Lung (tissue), 12 donors: ENCODE data around the gene STK40. TPM values are rescaled to one million over a fixed set of nuclear protein-coding genes. Genes with fewer than 3 reads are reported as not detected.

Source experiments
- ATAC-seq: fragments of 200-7000 bp; cut with Tn5 transposase; one replicate; pipeline ENCODE4 v1.9.1; 2020; ENCODE audit warnings: moderate number of reproducible peaks; ENCODE audit not compliant: insufficient read depth, low FRiP score
- DNase-seq, 3 donors: peaks; one replicate each; pipeline ENCODE4 v3.0.0-alpha.2; 2013 to 2017
- H3K27ac ChIP-seq, 2 donors: one replicate each; pipeline ENCODE4 v1.5.1; 2013; ENCODE audit warnings: mild to moderate bottlenecking in 2 of 2, moderate library complexity in 2 of 2, control low read depth in 1 of 2, inconsistent platforms in 1 of 2, low read depth in 1 of 2, low read length in 1 of 2
- H3K27me3 ChIP-seq, 3 donors: one replicate each; pipeline ENCODE4 v1.5.1; 2013; ENCODE audit warnings: low read length in 2 of 3; ENCODE audit not compliant: control insufficient read depth in 3 of 3, insufficient read depth in 3 of 3
- H3K36me3 ChIP-seq, 4 donors: one replicate each; pipeline ENCODE4 v1.5.1; 2013; ENCODE audit warnings: low read length in 4 of 4, mild to moderate bottlenecking in 1 of 4, moderate library complexity in 1 of 4; ENCODE audit not compliant: control insufficient read depth in 4 of 4, insufficient read depth in 4 of 4
- H3K4me1 ChIP-seq, 5 donors: one replicate each; pipeline ENCODE4 v1.5.1; 2013; ENCODE audit warnings: low read length in 5 of 5, mild to moderate bottlenecking in 2 of 5, moderate library complexity in 1 of 5; ENCODE audit not compliant: control insufficient read depth in 5 of 5, insufficient read depth in 5 of 5
- H3K4me3 ChIP-seq: one replicate; pipeline ENCODE4 v1.5.1; 2013; ENCODE audit warnings: mild to moderate bottlenecking, control low read depth, moderate library complexity
- H3K9ac ChIP-seq, 2 donors: one replicate each; pipeline ENCODE4 v1.5.1; 2013; ENCODE audit warnings: low read length in 2 of 2, control low read depth in 1 of 2; ENCODE audit not compliant: insufficient read depth in 1 of 2
- H3K9me3 ChIP-seq, 4 donors: one replicate each; pipeline ENCODE4 v1.5.1; 2013; ENCODE audit warnings: low read length in 3 of 4, mild to moderate bottlenecking in 1 of 4, moderate library complexity in 1 of 4; ENCODE audit not compliant: control insufficient read depth in 4 of 4, insufficient read depth in 3 of 4
- WGBS, 2 donors: extraction: QIAGEN DNeasy Blood & Tissue Kit; methylation state at CpG; one replicate each; pipeline ENCODE4 v1.1.7; 2013; 5-methylcytosine and 5-hydroxymethylcytosine counted together
- polyA plus RNA-seq, 2 donors: library from polyadenylated mRNA; stranded (reverse); fragments of 200-250 nt; gene quantifications; one replicate each; pipeline ENCODE4 v1.2.1, GENCODE V29; 2013
- total RNA-seq, 2 donors: library from RNA; depleted of rRNA in 1 of 2; stranded (reverse); fragments of >200 nt in 1 of 2; gene quantifications; one replicate each; pipeline ENCODE4 v1.2.1, GENCODE V29; 2014 to 2021
- TF ChIP-seq, protein P1 (sequence below): IDR thresholded peaks from 2 replicates; pipeline ENCODE4 v1.5.1; 2012; ENCODE audit warnings: mild to moderate bottlenecking; ENCODE audit errors: control extremely low read depth, extremely low read depth
- donor health status: control.
- donor health status: control.
- donor health status: Bipolar disorder and iron deficiency.
- donor health status: healthy.
- donor health status: DM: yes; HTN: yes; CAD: no.

The STK40 gene
- total and polyA plus RNA-seq, 4 donors: 25.4 to 82.9 (median 48.7) TPM

- Histone ChIP-seq H3K9me3 (no peaks in the 10 kb centered on the region), H3K36me3 (peaks cover 0 to 32% (median 6%) of the 10 kb centered on the region in 4 donors), H3K9ac (no peak overlapping the region), H3K27ac (peak overlapping the region in 1 of 2 donors; percentile 26), H3K27me3 (no peaks in the 10 kb centered on the region), H3K4me3 (no peak overlapping the region), H3K4me1 (peaks cover 0 to 11% (median 7%) of the 10 kb centered on the region in 5 donors)
- TF ChIP-seq, protein P1, sequence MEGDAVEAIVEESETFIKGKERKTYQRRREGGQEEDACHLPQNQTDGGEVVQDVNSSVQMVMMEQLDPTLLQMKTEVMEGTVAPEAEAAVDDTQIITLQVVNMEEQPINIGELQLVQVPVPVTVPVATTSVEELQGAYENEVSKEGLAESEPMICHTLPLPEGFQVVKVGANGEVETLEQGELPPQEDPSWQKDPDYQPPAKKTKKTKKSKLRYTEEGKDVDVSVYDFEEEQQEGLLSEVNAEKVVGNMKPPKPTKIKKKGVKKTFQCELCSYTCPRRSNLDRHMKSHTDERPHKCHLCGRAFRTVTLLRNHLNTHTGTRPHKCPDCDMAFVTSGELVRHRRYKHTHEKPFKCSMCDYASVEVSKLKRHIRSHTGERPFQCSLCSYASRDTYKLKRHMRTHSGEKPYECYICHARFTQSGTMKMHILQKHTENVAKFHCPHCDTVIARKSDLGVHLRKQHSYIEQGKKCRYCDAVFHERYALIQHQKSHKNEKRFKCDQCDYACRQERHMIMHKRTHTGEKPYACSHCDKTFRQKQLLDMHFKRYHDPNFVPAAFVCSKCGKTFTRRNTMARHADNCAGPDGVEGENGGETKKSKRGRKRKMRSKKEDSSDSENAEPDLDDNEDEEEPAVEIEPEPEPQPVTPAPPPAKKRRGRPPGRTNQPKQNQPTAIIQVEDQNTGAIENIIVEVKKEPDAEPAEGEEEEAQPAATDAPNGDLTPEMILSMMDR: no peak
- DNase-seq (no peak), ATAC-seq (no peak)
- 97 to 98% methylated on average over 2 of the region's 2 CpGs for WGBS, 2 donors
These were observed 4.7 kb upstream of the STK40 start for GRCh38 chr1:36390411-36390810.

DNA sequence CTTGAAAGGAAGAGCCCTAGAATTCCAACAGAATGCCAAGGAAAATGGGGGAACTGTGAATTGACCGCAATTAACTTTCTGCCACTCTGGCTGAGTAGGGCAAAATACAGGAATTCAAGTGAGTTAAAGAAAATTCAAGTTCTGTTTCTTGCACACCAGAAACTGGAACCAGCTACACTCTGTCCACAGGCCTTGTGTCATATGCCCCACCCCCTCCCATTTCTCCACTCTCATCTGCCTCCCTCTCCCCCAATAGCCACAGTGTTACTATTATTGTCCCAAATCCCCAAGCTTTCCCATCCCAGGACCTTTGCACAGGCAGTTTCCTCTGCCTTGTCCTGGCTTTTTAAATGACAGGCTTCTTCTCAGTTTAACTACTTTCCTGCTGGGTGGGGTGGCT lies 4.3 kb upstream of the STK40 start:
- Histone ChIP-seq H3K4me1 (peaks cover 0 to 14% (median 7%) of the 10 kb centered on the region in 5 donors), H3K9ac (no peak overlapping the region), H3K4me3 (no peak overlapping the region), H3K9me3 (no peaks in the 10 kb centered on the region), H3K27me3 (no peaks in the 10 kb centered on the region), H3K27ac (peak overlapping the region in 1 of 2 donors; percentile 26), H3K36me3 (peaks cover 0 to 32% (median 6%) of the 10 kb centered on the region in 4 donors)
- 86 to 100% methylated on average over 1 of the region's 1 CpG for WGBS, 2 donors
- DNase-seq: no peak
- TF ChIP-seq, protein P1: no peak
- ATAC-seq: no peak

DNA sequence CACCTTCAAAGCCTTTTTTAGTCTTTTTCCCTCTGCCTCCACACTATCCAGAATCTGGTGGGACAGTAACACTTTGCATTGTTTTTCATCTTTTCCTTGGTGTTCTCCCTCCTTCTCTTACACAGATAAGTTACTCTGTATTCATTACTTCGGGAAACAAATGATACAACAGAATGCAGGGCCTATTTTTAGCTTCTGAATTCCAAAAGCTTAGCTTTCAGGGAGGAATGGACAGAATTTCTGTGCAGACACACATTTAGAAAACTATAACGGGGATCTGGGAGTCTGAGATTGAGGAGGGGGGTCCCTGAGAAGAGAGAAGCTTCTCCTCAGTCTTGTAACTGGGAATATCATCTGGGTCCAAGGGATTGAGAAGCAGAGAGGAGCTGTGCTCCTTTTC lies 3.5 kb upstream of the STK40 start:
- Histone ChIP-seq H3K27me3 (no peaks in the 10 kb centered on the region), H3K9ac (no peak overlapping the region), H3K9me3 (no peaks in the 10 kb centered on the region), H3K4me1 (peaks cover 0 to 21% (median 10%) of the 10 kb centered on the region in 5 donors), H3K27ac (no peak overlapping the region), H3K4me3 (no peak overlapping the region), H3K36me3 (peaks cover 0 to 32% (median 6%) of the 10 kb centered on the region in 4 donors)
- WGBS, 2 donors: 75 to 92% methylated on average over 2 of the region's 2 CpGs
- TF ChIP-seq, protein P1: no peak
- ATAC-seq (no peak), DNase-seq (no peak)
